Measurements from ENCODE around the gene R3HDM2.

- no peak for TF ChIP-seq ELF1 (IDR thresholded peaks at IDR 0.05; ENCODE audit: borderline replicate concordance, low read depth)
- no peak for TF ChIP-seq RAD21 (IDR thresholded peaks at IDR 0.05; ENCODE audit: low read depth)
- TF ChIP-seq POLR2A (IDR thresholded peaks at IDR 0.05; ENCODE audit: borderline replicate concordance, extremely low read depth, insufficient read depth, insufficient read length), result no peak
- TF ChIP-seq CTCF (IDR thresholded peaks at IDR 0.05 in 2 of 3, conservative IDR thresholded peaks at IDR 0.05 in 1 of 3; ENCODE audit: borderline replicate concordance in 1 of 3, insufficient read depth in 1 of 3, low read depth in 2 of 3, low read length in 2 of 3), result no peak
Observed at GRCh38 chr12:57439762-57440266, 9.0 kb upstream of the R3HDM2 start.

All from HCT116 (cell line).